AG04450 (cell line): ENCODE results near the gene CD79B. TPM values are rescaled to one million over a fixed set of nuclear protein-coding genes. Genes with fewer than 3 reads are reported as not detected.
A peak's percentile ranks its signal among the peaks of the same experiment; 100 is the strongest.
"Not testable (repeated sequence)": the region's sequence is repeated elsewhere in the genome, so short reads cannot be mapped to it uniquely, and the experiment has no call there.

Experiments
- CTCF ChIA-PET: fragments of 300-600, 350-600 bp; formaldehyde crosslinking; extraction: SDS; loops from one replicate; lab custom pipeline; 2022; ENCODE audit warnings: antibody characterized with exemption, inconsistent platforms; lab: Charles Lee
- POLR2A ChIA-PET: fragments of 350-600 bp; formaldehyde crosslinking; extraction: SDS; loops from one replicate; lab custom pipeline; 2021; ENCODE audit warnings: antibody characterized with exemption, inconsistent platforms; lab: Yijun Ruan, JAX
- DNase-seq: peaks from one replicate; pipeline ENCODE4 v3.0.0-alpha.2; 2011; ENCODE audit warnings: low read depth, low spot score
- H3K27ac ChIP-seq: one replicate; pipeline ENCODE4 v1.5.1; 2012; ENCODE audit warnings: low read depth, low read length, control low read depth
- H3K27me3 ChIP-seq: one replicate; pipeline ENCODE4 v1.6.0; 2012; ENCODE audit warnings: low read length; ENCODE audit not compliant: control insufficient read depth, insufficient read depth
- H3K4me3 ChIP-seq: 2 replicates; pipeline ENCODE4 v1.5.1; 2011; ENCODE audit warnings: mild to moderate bottlenecking, low read depth, low read length, control low read depth
- H3K9me3 ChIP-seq: 2 replicates; pipeline ENCODE4 v1.5.1; 2012; ENCODE audit warnings: low read length; ENCODE audit not compliant: control insufficient read depth, insufficient read depth
- polyA plus RNA-seq: library from polyadenylated mRNA; depleted of rRNA; stranded (reverse); fragments of >200 nt; gene quantifications from 2 replicates; pipeline ENCODE4 v1.2.3, GENCODE V29; 2011
- TF ChIP-seq, protein P1 (sequence below): IDR thresholded peaks from 2 replicates; pipeline ENCODE4 v1.5.1; 2011; ENCODE audit warnings: low read depth, low read length, control low read depth, inconsistent platforms

The CD79B gene
- polyA plus RNA-seq, 1 experiment, result not detected

- Histone ChIP-seq H3K27ac (no peak overlapping the region), H3K9me3 (no peaks in the 10 kb centered on the region; the same call in 1 of the 2 replicates), H3K4me3 (no peak overlapping the region), H3K27me3 (peaks cover 28% of the 10 kb centered on the region)
- ChIA-PET CTCF (interaction anchor here (1.3 to 1.6 kb wide), 2 partner anchors 109 to 217 kb away, joined by 4 to 6 read pairs; no protein-coding TSS in a partner anchor), POLR2A (no interaction called here)
- DNase-seq, result no peak
- TF ChIP-seq, protein P1, sequence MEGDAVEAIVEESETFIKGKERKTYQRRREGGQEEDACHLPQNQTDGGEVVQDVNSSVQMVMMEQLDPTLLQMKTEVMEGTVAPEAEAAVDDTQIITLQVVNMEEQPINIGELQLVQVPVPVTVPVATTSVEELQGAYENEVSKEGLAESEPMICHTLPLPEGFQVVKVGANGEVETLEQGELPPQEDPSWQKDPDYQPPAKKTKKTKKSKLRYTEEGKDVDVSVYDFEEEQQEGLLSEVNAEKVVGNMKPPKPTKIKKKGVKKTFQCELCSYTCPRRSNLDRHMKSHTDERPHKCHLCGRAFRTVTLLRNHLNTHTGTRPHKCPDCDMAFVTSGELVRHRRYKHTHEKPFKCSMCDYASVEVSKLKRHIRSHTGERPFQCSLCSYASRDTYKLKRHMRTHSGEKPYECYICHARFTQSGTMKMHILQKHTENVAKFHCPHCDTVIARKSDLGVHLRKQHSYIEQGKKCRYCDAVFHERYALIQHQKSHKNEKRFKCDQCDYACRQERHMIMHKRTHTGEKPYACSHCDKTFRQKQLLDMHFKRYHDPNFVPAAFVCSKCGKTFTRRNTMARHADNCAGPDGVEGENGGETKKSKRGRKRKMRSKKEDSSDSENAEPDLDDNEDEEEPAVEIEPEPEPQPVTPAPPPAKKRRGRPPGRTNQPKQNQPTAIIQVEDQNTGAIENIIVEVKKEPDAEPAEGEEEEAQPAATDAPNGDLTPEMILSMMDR, result no peak
Measured at GRCh38 chr17:63916566-63917185, 15.5 kb downstream of the CD79B start.

- H3K4me3 ChIP-seq, H3K9me3 ChIP-seq, H3K27ac ChIP-seq, DNase-seq, POLR2A ChIA-PET: not testable (repeated sequence)
- CTCF ChIA-PET, result interaction anchor here (0.7 to 1.6 kb wide), 3 partner anchors 110 to 218 kb away, joined by 4 to 6 read pairs (median 4); no protein-coding TSS in a partner anchor
- peaks cover 29% of the 10 kb centered on the region for H3K27me3 ChIP-seq
Measured at GRCh38 chr17:63915753-63916152, 16.4 kb downstream of the CD79B start.

DNA sequence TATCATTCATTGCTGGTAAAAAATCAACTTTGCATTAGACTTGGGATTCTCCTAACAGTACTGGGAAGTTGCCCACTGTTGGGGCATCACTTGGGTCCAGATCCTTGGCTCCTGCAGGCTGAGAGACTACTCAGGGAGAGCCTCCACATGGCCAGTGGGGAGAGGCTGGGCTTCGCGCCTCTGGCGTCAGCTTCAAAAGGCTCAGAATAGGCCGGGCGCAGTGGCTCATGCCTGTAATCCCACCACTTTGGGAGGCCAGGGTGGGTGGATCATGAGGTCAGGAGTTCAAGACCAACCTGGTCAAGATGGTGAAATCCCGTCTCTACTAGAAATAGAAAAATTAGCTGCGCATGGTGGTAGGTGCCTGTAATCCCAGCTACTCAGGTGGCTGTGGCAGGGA is 17.7 kb downstream of the CD79B start:
- Histone ChIP-seq H3K9me3 (no peaks in the 10 kb centered on the region; the same call in 1 of the 2 replicates), H3K27ac (no peak overlapping the region), H3K27me3 (peaks cover 31% of the 10 kb centered on the region), H3K4me3 (no peak overlapping the region)
- POLR2A ChIA-PET, result interaction anchor here (0.6 kb wide), 1 partner anchor 86 kb away, joined by 4 read pairs; no protein-coding TSS in a partner anchor
- DNase-seq, result no peak
- TF ChIP-seq, protein P1, result no peak
- CTCF ChIA-PET, result no interaction called here

GRCh38 chr17:63911657-63912100 is 20.5 kb downstream of the CD79B start:
- CTCF ChIA-PET, result interaction anchor here (0.7 to 3.4 kb wide), 13 partner anchors 11 to 358 kb away, joined by 3 to 31 read pairs (median 5); no protein-coding TSS in a partner anchor
- Histone ChIP-seq H3K27ac (no peak overlapping the region), H3K27me3 (peaks cover 31% of the 10 kb centered on the region), H3K4me3 (no peak overlapping the region), H3K9me3 (no peaks in the 10 kb centered on the region)
- DNase-seq, result no peak
- TF ChIP-seq, protein P1, result peak; percentile 66
- POLR2A ChIA-PET, result no interaction called here

DNA sequence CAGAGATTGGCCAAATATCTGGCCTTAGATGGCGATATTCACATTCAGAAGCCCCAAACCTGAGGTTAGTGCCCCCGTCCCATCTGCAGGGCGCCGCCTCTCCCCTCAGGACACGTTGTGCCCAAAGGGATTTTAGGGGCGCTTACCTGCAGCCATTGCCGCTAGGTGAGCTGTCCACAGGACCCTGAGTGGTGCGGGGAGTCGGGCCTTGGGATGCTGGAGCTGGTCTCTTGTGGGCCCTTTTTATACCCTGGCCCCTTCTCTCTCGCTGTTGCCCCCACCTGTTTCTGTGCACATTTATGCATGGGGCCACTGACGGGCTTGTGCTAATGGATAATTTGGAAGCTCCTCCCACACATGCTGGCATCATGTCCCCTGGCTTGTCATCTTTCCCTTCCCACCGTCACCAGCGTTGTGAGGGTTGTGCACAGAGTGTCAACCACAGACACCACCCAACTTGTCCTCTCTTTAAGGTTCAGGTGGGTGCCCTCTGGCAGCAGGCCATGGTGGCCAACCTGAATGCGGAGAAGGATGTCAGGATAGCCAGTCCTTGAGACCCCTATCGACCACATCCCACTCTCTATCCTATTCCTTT is 21.0 kb downstream of the CD79B start, which contains the start of gene CSHL1:
Gene CSHL1, minus strand, starts transcription at position 218 of the 595 bp plus-strand sequence. Its CDS starts 62 bp downstream, at position 156.
- Histone ChIP-seq H3K4me3 (no peak within 1 kb of the TSS), H3K9me3 (no peaks in the 10 kb centered on the region), H3K27me3 (peaks cover 28% of the 10 kb centered on the region), H3K27ac (no peak within 1 kb of the TSS)
- TF ChIP-seq, protein P1, result no peak
- POLR2A ChIA-PET, result no interaction called here
- DNase-seq, result no peak
- CTCF ChIA-PET, result interaction anchor here (0.6 to 3.4 kb wide), 11 partner anchors 12 to 223 kb away, joined by 3 to 31 read pairs (median 5); no protein-coding TSS in a partner anchor
